K562 (cell line): ENCODE data around the gene GJB4. TPM values are rescaled to one million over a fixed set of nuclear protein-coding genes. Genes with fewer than 3 reads are reported as not detected.
A peak's percentile ranks its signal among the peaks of the same experiment; 100 is the strongest.

Experiments
- ARID4B ChIP-seq: sonication (generic); formaldehyde crosslinking; IDR thresholded peaks from 2 replicates; pipeline ENCODE4 v1.8.0; 2022; ENCODE audit warnings: mild to moderate bottlenecking, missing genetic modification reagents
- CREM ChIP-seq: IDR thresholded peaks from 2 replicates; pipeline ENCODE4 v1.6.1; 2014; ENCODE audit warnings: antibody characterized with exemption, low read depth
- ELF4 ChIP-seq: fragments of 450-650 bp; formaldehyde crosslinking; IDR thresholded peaks from 2 replicates; pipeline ENCODE4 v1.4.0; 2022; ENCODE audit warnings: missing genetic modification characterization
- LARP7 ChIP-seq: fragments of 450-650 bp; IDR thresholded peaks from 2 replicates; pipeline ENCODE4 v1.6.1; 2016
- MLLT1 ChIP-seq, 2 experiments: fragments of 450-650 bp; IDR thresholded peaks; 2 replicates each; pipeline ENCODE4 v1.6.1; 2016
- NFIC ChIP-seq: fragments of 450-650 bp; IDR thresholded peaks from 2 replicates; pipeline ENCODE4 v1.6.1; 2017; ENCODE audit warnings: mild to moderate bottlenecking, inconsistent platforms
- POLR2B ChIP-seq: fragments of 450-650 bp; IDR thresholded peaks from 2 replicates; pipeline ENCODE4 v1.6.1; 2018; ENCODE audit warnings: low read depth; ENCODE audit not compliant: partially characterized antibody
- RB1 ChIP-seq: fragments of 450-650 bp; IDR thresholded peaks from 2 replicates; pipeline ENCODE4 v1.6.1; 2017; ENCODE audit warnings: low read depth, mild to moderate bottlenecking
- RFX5 ChIP-seq: IDR thresholded peaks from 2 replicates; pipeline ENCODE4 v1.6.1; 2011; ENCODE audit warnings: low read depth, mild to moderate bottlenecking, improper control_type of control experiment, low read length
- SAFB ChIP-seq: fragments of 200-400 bp; formaldehyde crosslinking; IDR thresholded peaks from 2 replicates; pipeline ENCODE4 v1.6.1; 2017; ENCODE audit warnings: low read depth, low read length, borderline replicate concordance
- TRIM28 ChIP-seq: fragments of 450-650 bp; IDR thresholded peaks from 2 replicates; pipeline ENCODE4 v1.6.1; 2017
- UBTF ChIP-seq, 2 experiments: IDR thresholded peaks; 2 replicates each; pipeline ENCODE4 v1.6.1; 2012; ENCODE audit warnings: improper control_type of control experiment in 2 of 2, low read depth in 2 of 2, low read length in 2 of 2, borderline replicate concordance in 1 of 2
- ZBTB26 ChIP-seq: fragments of 450-650 bp; formaldehyde crosslinking; IDR thresholded peaks from 2 replicates; pipeline ENCODE4 v1.4.0; 2022; ENCODE audit warnings: missing genetic modification characterization
- ZNF282 ChIP-seq: sonication (generic); formaldehyde crosslinking; IDR thresholded peaks from 2 replicates; pipeline ENCODE4 v1.8.1; 2023; ENCODE audit warnings: missing genetic modification reagents
- ZNF384 ChIP-seq: IDR thresholded peaks from 2 replicates; pipeline ENCODE4 v1.6.1; 2012; ENCODE audit warnings: low read depth, low read length, improper control_type of control experiment
- ZNF449 ChIP-seq: fragments of 250-450 bp; sonication (Bioruptor Pico); IDR thresholded peaks from 2 replicates; pipeline ENCODE4 v1.8.0; 2022; ENCODE audit warnings: moderate library complexity, mild to moderate bottlenecking, inconsistent platforms
- ZSCAN32 ChIP-seq: fragments of 450-650 bp; formaldehyde crosslinking; IDR thresholded peaks from 2 replicates; pipeline ENCODE4 v1.4.0; 2020; ENCODE audit warnings: mild to moderate bottlenecking, moderate library complexity
- polyA plus RNA-seq, 8 experiments: library from polyadenylated mRNA; depleted of rRNA in 4 of 8; stranded (reverse) in 5 of 8; unstranded in 3 of 8; fragments of >200 nt; fragmentation: Nextera tagmentation in 2 of 8; fragmentation: Illumina TruSeq in 1 of 8; extraction: Ambion mirVana in 2 of 8; extraction: Trizol in 1 of 8; gene quantifications; 2 replicates each; pipeline versions ENCODE4 v1.2.1 to v1.2.3, GENCODE V29; 2011 to 2014; ENCODE audit warnings: inconsistent platforms in 1 of 8, missing spikeins in 1 of 8
- total RNA-seq, 7 experiments: library from RNA; depleted of rRNA in 6 of 7; stranded (reverse); fragments of >200 nt in 6 of 7; fragmentation: Illumina TruSeq in 2 of 7; extraction: Trizol in 2 of 7; gene quantifications; 2 replicates each; pipeline versions ENCODE4 v1.2.1 to v1.2.3, GENCODE V29; 2011 to 2021; ENCODE audit warnings: low replicate concordance in 1 of 7

The GJB4 gene
- total and polyA plus RNA-seq, 9 of the 15 experiments (the other 6 are each of a cell fraction or from before 2014, with no cell fraction given): 0.03 TPM; not detected in 8

GRCh38 chr1:34786521-34787325 is 27.2 kb downstream of the GJB4 start (continued):
- no peak for TF ChIP-seq ARID4B (CRISPR knock-in tag)
- no peak for TF ChIP-seq POLR2B
- TF ChIP-seq ZSCAN32: no peak
- TF ChIP-seq MLLT1 (IDR thresholded peaks at IDR 0.05): 0 out of 4 replicates have a peak, but pooled peaks of 1 of the 2 experiments have one; percentile 30
- TF ChIP-seq ZBTB26 (CRISPR knock-in tag): 0 out of 2 replicates have a peak, but pooled peaks have one; percentile 17
- TF ChIP-seq RFX5: no peak
- 0 out of 2 replicates have a peak, but pooled peaks have one; percentile 12 for TF ChIP-seq NFIC
- TF ChIP-seq RB1: peak; percentile 54; the same call in 1 of the 2 replicates
- 0 out of 4 replicates have a peak, but pooled peaks of 1 of the 2 experiments have one; percentile 40 for TF ChIP-seq UBTF (IDR thresholded peaks at IDR 0.05; ENCODE audit: borderline replicate concordance in 1 of 2, low read depth in 2 of 2, low read length in 2 of 2)
- TF ChIP-seq TRIM28: no peak
- TF ChIP-seq CREM: 0 out of 2 replicates have a peak, but pooled peaks have one; percentile 31
- no peak for TF ChIP-seq ZNF282 (CRISPR knock-in tag)
- TF ChIP-seq SAFB: no peak
- TF ChIP-seq ZNF449 (CRISPR knock-in tag): no peak
- TF ChIP-seq ZNF384: no peak
- TF ChIP-seq LARP7: 0 out of 2 replicates have a peak, but pooled peaks have one; percentile 47
- TF ChIP-seq ELF4 (CRISPR knock-in tag): no peak
